Measurements from ENCODE around the gene TRAF2.

The TRAF2 gene

DNA sequence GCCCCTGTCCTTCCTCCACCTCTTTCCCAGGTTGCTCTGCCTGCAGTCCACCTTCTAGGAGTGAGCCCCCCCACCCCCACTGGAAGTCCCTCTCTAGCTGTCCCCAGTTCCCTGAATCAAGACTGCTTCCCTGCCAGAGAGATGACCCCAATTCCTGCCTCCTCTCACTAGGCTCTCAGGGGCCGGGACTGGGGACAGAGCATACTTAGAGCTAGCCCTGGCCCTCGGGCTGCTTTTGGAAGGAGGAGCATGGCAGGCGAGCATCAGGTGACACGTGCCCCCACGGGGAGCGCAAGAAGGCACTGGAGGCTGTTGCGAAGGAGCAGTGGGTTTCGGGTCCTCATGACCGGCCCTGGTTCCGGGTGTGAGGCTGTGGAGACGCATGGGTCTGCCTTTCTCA lies 9.7 kb downstream of the TRAF2 start:
- no peak overlapping the region for H3K27ac ChIP-seq (ENCODE audit: low read depth, low read length)
- H3K9me3 ChIP-seq (ENCODE audit: control insufficient read depth, insufficient read depth, low read length), result no peaks in the 10 kb centered on the region
- no peak overlapping the region for H3K4me3 ChIP-seq (ENCODE audit: low read depth, low read length)
- no peaks in the 10 kb centered on the region for H3K27me3 ChIP-seq (ENCODE audit: control insufficient read depth, insufficient read depth, low read length)
- peaks cover 47% of the 10 kb centered on the region for H3K36me3 ChIP-seq (ENCODE audit: control insufficient read depth, insufficient read depth, low read length)
- H3K9ac ChIP-seq (ENCODE audit: low read depth, low read length), result no peak overlapping the region
- no peaks in the 10 kb centered on the region for H3K4me1 ChIP-seq (ENCODE audit: control insufficient read depth, insufficient read depth, low read length)

DNA sequence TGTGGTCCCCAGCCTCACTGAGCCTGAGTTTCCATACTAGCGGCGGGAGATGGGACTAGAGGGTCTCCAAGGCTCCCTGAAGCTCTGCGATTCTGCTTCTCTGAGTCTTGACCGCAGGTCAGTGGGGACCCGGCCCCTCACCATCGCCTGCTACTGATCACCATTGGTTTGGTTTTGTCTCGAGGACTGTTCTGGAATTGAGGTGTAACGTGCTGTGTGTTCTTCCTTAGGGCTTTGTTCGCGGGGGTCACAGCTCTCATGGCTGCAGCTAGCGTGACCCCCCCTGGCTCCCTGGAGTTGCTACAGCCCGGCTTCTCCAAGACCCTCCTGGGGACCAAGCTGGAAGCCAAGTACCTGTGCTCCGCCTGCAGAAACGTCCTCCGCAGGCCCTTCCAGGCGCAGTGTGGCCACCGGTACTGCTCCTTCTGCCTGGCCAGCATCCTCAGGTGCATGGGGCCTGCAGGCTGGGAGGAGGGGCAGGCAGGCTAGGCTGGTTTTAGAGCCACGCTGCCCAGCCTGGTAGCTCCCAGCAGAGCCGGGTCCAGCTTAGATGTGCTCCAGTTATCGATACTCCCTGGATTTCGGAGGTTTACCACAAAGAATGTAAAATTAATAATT lies 12.3 kb downstream of the TRAF2 start:
- H3K27me3 ChIP-seq (ENCODE audit: control insufficient read depth, insufficient read depth, low read length), result no peaks in the 10 kb centered on the region
- H3K9ac ChIP-seq (ENCODE audit: low read depth, low read length), result no peak overlapping the region
- no peaks in the 10 kb centered on the region for H3K4me1 ChIP-seq (ENCODE audit: control insufficient read depth, insufficient read depth, low read length)
- no peak overlapping the region for H3K4me3 ChIP-seq (ENCODE audit: low read depth, low read length)
- peaks cover 64% of the 10 kb centered on the region for H3K36me3 ChIP-seq (ENCODE audit: control insufficient read depth, insufficient read depth, low read length)
- H3K27ac ChIP-seq (ENCODE audit: low read depth, low read length), result no peak overlapping the region
- no peaks in the 10 kb centered on the region for H3K9me3 ChIP-seq (ENCODE audit: control insufficient read depth, insufficient read depth, low read length)

DNA sequence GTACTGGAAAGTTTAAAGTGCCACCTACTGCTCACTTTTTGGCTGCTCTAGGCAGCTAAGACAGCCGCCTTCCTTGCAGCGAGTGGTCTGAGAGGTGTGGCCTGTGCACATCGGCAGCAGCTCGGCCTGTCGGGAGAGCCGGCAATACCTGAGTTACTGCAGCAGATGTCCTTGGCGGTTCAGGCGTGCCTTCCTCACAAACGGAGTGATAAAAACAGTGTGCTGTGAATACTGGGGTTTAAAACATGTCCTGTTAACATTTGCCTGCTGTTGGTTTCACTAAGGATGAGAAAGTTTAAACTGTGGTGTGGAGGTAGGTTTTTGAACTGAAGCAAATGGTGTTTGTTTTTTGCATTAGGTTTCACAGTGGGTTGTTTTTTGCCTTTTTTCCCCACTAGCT lies 12.9 kb downstream of the TRAF2 start:
- Histone ChIP-seq H3K9me3 (ENCODE audit: control insufficient read depth, insufficient read depth, low read length) (no peaks in the 10 kb centered on the region), H3K9ac (ENCODE audit: low read depth, low read length) (no peak overlapping the region), H3K4me1 (ENCODE audit: control insufficient read depth, insufficient read depth, low read length) (no peaks in the 10 kb centered on the region), H3K4me3 (ENCODE audit: low read depth, low read length) (no peak overlapping the region), H3K27ac (ENCODE audit: low read depth, low read length) (no peak overlapping the region), H3K36me3 (ENCODE audit: control insufficient read depth, insufficient read depth, low read length) (peaks cover 68% of the 10 kb centered on the region), H3K27me3 (ENCODE audit: control insufficient read depth, insufficient read depth, low read length) (no peaks in the 10 kb centered on the region)

DNA sequence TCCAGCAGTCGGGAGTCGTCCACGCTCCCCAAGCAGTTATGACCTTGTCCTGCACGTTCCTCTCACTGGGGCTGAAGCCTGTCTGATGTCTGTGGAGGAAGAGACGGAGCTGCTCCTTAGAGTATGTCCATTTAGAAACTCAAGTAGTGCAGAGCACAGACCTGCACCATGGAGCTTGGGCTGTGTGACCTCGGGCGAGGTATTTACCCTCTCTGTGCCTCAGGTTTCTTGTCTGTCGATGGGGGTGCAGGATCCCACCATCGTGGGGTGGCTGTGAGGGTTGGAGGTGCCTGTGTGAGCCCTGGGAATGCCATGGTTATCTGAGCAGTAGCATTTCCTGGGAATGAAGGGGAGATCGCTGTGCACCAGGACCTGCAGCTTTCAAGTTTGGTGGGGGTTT lies 14.2 kb downstream of the TRAF2 start:
- H3K27me3 ChIP-seq (ENCODE audit: control insufficient read depth, insufficient read depth, low read length), result no peaks in the 10 kb centered on the region
- no peaks in the 10 kb centered on the region for H3K4me1 ChIP-seq (ENCODE audit: control insufficient read depth, insufficient read depth, low read length)
- no peak overlapping the region for H3K4me3 ChIP-seq (ENCODE audit: low read depth, low read length)
- no peaks in the 10 kb centered on the region for H3K9me3 ChIP-seq (ENCODE audit: control insufficient read depth, insufficient read depth, low read length)
- no peak overlapping the region for H3K27ac ChIP-seq (ENCODE audit: low read depth, low read length)
- H3K9ac ChIP-seq (ENCODE audit: low read depth, low read length), result no peak overlapping the region
- peaks cover 68% of the 10 kb centered on the region for H3K36me3 ChIP-seq (ENCODE audit: control insufficient read depth, insufficient read depth, low read length)

DNA sequence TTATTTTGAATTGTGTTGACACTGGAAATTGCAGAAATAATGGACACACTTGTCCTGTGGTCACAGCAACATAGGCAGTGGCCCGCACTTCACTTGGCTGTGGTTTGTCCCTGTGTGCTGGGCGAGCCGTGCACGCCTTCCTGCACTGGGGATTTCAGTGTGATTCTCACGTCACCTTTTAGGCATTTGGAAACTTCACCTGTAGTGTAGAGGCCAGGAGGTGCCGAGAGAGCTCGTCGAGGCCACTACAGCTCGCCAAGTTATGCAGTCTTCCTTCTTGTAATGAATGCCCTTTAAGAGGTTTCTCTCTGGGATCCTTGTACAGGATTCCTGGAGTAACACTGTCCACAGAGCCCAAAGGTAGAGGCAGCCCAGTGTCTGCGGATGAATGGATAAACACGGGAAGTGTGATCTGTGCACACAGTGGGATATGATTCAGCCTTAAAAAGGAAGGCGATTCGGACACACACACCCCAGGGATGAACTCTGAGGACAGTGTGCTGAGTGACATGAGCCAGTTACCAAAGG lies 14.7 kb downstream of the TRAF2 start:
- Histone ChIP-seq H3K27me3 (ENCODE audit: control insufficient read depth, insufficient read depth, low read length) (no peaks in the 10 kb centered on the region), H3K36me3 (ENCODE audit: control insufficient read depth, insufficient read depth, low read length) (peaks cover 69% of the 10 kb centered on the region), H3K4me1 (ENCODE audit: control insufficient read depth, insufficient read depth, low read length) (no peaks in the 10 kb centered on the region), H3K27ac (ENCODE audit: low read depth, low read length) (peak overlapping the region; percentile 14), H3K4me3 (ENCODE audit: low read depth, low read length) (no peak overlapping the region), H3K9me3 (ENCODE audit: control insufficient read depth, insufficient read depth, low read length) (no peaks in the 10 kb centered on the region), H3K9ac (ENCODE audit: low read depth, low read length) (no peak overlapping the region)

DNA sequence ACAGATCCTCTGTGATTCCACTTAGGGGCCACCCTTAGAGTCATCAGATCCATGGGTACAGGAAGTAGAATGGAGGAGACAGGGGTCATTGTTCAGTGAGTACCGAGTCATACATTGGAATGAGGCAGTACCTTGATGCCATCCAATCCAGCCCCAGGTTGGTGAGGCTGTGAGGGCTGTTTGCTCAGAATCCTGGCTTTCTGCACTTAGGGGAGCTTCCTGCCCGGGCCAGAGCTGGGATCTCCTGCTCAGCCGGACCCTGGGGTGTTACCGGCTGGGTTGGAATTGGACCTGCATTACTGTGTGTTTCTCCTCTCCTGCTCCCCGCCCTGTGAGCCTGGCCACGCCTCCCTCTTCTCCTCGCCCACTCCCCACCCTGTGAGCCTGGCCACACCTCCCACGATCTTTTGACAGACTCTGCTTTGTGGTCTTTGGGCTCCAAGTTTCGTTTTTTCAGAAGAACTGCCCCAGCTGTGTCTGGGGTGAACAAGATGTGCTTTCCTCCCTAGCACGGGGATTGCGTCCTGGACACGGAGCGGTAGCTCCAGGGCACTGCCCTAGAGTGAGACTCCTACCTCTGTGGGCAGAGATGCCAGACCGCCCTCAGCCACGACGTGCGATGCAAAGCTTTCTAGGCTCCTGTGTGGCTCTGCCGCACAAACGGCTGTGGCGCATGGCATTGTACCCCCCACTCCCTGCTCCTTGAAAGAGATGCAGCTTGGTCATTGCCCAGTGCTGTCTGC lies 15.4 kb downstream of the TRAF2 start:
- Histone ChIP-seq H3K9ac (ENCODE audit: low read depth, low read length) (no peak overlapping the region), H3K27me3 (ENCODE audit: control insufficient read depth, insufficient read depth, low read length) (no peaks in the 10 kb centered on the region), H3K9me3 (ENCODE audit: control insufficient read depth, insufficient read depth, low read length) (no peaks in the 10 kb centered on the region), H3K36me3 (ENCODE audit: control insufficient read depth, insufficient read depth, low read length) (peaks cover 75% of the 10 kb centered on the region), H3K4me3 (ENCODE audit: low read depth, low read length) (no peak overlapping the region), H3K27ac (ENCODE audit: low read depth, low read length) (peak overlapping the region; percentile 14), H3K4me1 (ENCODE audit: control insufficient read depth, insufficient read depth, low read length) (no peaks in the 10 kb centered on the region)

DNA sequence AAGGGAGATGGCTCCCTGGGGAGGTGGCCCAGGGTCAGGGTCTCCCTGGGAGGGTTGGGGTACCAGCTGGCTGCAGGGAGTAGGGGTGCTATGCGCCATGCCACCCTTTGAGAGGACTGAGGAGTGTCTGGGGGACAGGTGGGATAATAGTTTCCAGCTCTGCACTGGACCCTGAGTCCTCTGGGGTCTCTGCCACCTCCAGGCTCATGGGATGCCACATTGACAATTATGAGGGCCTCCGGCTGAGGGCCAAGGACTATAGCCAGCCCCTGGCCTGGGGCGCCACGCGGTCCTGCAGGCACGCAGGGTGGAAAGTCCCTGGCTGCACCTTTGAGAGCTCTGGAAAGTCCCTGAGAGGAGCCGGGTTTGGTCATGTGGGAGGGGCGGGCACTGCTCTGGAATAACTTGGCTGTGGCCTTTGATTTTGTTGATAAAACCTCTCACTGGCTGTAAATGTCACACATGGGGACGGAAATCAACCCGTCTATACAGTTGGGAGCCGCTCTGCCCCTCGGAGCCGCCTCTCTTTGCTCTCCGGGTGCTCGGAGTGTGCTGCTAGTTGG lies 16.0 kb downstream of the TRAF2 start:
- Histone ChIP-seq H3K27me3 (ENCODE audit: control insufficient read depth, insufficient read depth, low read length) (no peaks in the 10 kb centered on the region), H3K9me3 (ENCODE audit: control insufficient read depth, insufficient read depth, low read length) (no peaks in the 10 kb centered on the region), H3K27ac (ENCODE audit: low read depth, low read length) (no peak overlapping the region), H3K36me3 (ENCODE audit: control insufficient read depth, insufficient read depth, low read length) (peaks cover 81% of the 10 kb centered on the region), H3K4me3 (ENCODE audit: low read depth, low read length) (no peak overlapping the region), H3K9ac (ENCODE audit: low read depth, low read length) (no peak overlapping the region), H3K4me1 (ENCODE audit: control insufficient read depth, insufficient read depth, low read length) (no peaks in the 10 kb centered on the region)

DNA sequence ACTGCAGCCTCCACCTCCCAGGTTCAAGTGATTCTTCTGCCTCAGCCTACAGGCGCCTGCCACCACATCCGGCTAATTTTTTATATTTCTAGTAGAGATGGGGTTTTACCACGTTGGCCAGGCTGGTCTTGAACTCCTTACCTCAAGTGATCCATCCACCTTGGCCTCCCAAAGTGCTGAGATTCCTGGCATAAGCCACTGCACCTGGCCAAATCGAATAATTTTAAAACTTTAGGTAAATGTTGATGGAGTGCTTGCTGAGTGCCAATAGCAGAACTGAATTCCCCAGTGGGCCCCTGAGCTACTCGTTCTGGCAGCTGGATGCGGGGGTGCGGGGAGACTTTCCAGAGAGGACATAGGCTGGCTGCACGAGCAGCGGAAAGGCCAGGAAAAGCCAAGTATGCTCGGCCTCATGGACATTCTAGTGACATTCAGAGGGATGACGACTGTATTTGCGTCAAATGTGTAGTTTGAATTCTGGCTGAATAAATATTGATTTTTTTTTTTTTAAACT lies 16.8 kb downstream of the TRAF2 start:
- no peak overlapping the region for H3K27ac ChIP-seq (ENCODE audit: low read depth, low read length)
- H3K4me1 ChIP-seq (ENCODE audit: control insufficient read depth, insufficient read depth, low read length), result no peaks in the 10 kb centered on the region
- H3K4me3 ChIP-seq (ENCODE audit: low read depth, low read length), result no peak overlapping the region
- no peaks in the 10 kb centered on the region for H3K9me3 ChIP-seq (ENCODE audit: control insufficient read depth, insufficient read depth, low read length)
- no peak overlapping the region for H3K9ac ChIP-seq (ENCODE audit: low read depth, low read length)
- no peaks in the 10 kb centered on the region for H3K27me3 ChIP-seq (ENCODE audit: control insufficient read depth, insufficient read depth, low read length)
- peaks cover 88% of the 10 kb centered on the region for H3K36me3 ChIP-seq (ENCODE audit: control insufficient read depth, insufficient read depth, low read length)

DNA sequence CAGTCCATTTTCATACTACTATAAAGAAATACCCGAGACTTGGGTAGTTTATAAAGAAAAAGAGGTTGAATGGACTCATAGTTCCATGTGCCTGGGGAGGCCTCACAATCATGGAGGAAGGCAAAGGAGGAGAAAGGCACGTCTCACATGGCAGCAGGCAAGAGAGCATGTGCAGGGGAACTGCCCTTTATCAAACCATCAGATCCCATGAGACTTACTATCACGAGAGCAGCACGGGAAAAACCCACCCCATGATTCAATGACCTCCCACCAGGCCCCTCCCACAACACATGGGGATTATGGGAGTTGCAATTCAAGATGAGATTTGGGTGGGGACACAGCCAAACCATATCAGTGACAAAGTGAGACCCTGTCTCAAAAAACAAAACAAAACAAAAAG lies 19.9 kb downstream of the TRAF2 start:
- peaks cover 80% of the 10 kb centered on the region for H3K36me3 ChIP-seq (ENCODE audit: control insufficient read depth, insufficient read depth, low read length)
- no peak overlapping the region for H3K27ac ChIP-seq (ENCODE audit: low read depth, low read length)
- no peak overlapping the region for H3K4me3 ChIP-seq (ENCODE audit: low read depth, low read length)
- no peak overlapping the region for H3K9ac ChIP-seq (ENCODE audit: low read depth, low read length)
- no peaks in the 10 kb centered on the region for H3K27me3 ChIP-seq (ENCODE audit: control insufficient read depth, insufficient read depth, low read length)
- no peaks in the 10 kb centered on the region for H3K4me1 ChIP-seq (ENCODE audit: control insufficient read depth, insufficient read depth, low read length)
- H3K9me3 ChIP-seq (ENCODE audit: control insufficient read depth, insufficient read depth, low read length), result no peaks in the 10 kb centered on the region

DNA sequence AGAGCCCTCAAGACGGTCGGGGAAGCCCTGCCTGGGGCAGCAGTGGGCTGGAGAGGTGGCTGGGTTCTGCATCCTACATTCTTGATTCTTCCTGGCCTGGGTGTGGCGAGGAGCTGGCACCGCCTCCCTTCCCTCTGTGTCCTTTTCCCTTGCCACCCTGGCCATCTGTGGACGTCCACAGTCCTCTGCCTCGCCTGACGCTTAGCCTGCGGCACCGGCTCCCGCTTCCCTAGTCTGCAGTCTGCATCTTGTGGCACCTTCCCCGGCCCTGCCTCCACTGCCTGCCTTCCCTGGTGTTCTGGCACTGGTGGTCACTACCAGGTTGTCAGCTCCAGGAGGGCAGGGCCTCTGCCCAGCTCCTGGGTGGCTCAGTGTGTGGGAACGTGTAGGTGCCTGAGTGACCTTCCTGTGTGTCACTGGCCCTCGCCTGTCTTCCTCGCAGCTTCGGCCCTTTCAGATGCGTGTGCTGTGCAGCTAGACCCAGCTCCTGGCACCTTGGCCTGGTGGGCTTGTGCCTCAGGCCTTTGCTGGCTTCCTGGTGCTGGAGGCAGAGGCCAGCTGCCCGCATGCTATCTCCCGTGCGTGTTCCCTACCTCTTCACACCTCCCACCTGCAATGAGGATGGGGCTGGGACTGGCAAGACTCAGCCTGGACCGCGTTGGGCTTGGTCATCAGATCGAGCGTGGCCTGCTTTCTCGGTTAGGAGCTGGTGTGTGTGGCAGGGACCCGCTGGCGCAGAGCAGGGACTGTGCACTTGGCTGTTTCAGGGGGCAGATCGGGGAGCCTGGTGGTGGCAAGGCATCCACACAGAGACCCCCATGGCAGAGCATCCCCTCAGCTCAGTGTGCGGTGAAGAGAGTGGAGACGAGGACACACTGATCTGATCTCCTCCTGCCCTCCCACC lies 20.9 kb downstream of the TRAF2 start:
- Histone ChIP-seq H3K4me1 (ENCODE audit: control insufficient read depth, insufficient read depth, low read length) (no peaks in the 10 kb centered on the region), H3K4me3 (ENCODE audit: low read depth, low read length) (no peak overlapping the region), H3K27me3 (ENCODE audit: control insufficient read depth, insufficient read depth, low read length) (no peaks in the 10 kb centered on the region), H3K9ac (ENCODE audit: low read depth, low read length) (no peak overlapping the region), H3K36me3 (ENCODE audit: control insufficient read depth, insufficient read depth, low read length) (peaks cover 72% of the 10 kb centered on the region), H3K9me3 (ENCODE audit: control insufficient read depth, insufficient read depth, low read length) (no peaks in the 10 kb centered on the region), H3K27ac (ENCODE audit: low read depth, low read length) (no peak overlapping the region)

All from HUES48 (cell line).